ENCODE measurements around the gene ASB1. TPM values are rescaled to one million over a fixed set of nuclear protein-coding genes. Genes with fewer than 3 reads are reported as not detected.

The ASB1 gene, protein sequence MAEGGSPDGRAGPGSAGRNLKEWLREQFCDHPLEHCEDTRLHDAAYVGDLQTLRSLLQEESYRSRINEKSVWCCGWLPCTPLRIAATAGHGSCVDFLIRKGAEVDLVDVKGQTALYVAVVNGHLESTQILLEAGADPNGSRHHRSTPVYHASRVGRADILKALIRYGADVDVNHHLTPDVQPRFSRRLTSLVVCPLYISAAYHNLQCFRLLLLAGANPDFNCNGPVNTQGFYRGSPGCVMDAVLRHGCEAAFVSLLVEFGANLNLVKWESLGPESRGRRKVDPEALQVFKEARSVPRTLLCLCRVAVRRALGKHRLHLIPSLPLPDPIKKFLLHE
- total RNA-seq, result 33.5 and 33.9 TPM in 2 replicates

DNA sequence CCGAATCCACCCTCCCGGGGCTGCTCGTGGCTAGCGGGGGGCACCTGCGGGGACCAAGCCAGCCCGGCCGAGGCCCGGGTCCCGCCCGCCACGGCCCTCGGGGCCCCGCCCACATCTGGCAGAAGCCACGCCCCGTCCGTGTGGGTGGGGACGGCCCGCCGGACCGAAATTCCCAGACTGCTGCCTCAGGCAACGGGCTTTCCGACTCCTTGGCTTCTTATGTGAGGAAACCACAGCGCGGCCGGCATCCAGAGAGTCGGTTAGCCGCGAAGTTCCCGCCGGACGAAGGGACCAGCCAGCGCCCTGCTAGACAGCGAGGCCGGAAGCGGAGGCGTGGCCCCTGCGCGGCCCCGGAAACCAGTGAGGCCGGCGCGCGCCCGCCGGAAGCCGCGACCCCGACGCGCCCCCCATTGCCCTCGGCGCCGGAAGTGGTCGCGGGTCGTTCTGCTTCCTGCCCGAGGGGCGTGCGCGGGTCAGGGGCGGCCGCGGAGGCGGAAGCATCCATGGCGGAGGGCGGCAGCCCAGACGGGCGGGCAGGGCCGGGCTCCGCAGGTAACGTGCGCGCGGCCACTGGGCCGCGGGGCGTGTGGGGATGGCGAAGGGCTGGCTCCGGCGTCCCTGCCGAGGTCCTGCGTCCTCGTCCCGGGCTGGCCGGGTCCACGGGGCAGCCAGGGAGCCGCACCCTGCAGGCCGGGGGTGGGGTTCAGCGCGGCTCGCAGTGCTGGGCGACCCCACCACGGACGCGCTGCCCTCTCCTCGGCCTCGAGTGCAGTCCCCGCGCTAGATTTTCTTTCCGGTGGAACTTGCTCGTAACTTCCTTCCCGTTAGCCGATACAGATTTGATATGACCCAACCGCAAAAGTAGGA, at the start of gene ASB1:
Gene ASB1 (plus strand): TSS at position 360 of the 867 bp plus-strand sequence. CDS start 144 bp downstream, at position 504.

Other genes with a start within 250 kb of the ASB1 start
- 19.8 and 32.1 TPM in 2 replicates for gene ILKAP, start 223.2 kb upstream of the ASB1 start, total RNA-seq
- gene HES6, start 186.9 kb upstream of the ASB1 start, total RNA-seq, result 1.8 and 2.9 TPM in 2 replicates
- gene PER2, start 138.3 kb upstream of the ASB1 start, total RNA-seq, result 2.8 and 5.4 TPM in 2 replicates
- 6.9 and 8.0 TPM in 2 replicates for gene TRAF3IP1, start 106.4 kb upstream of the ASB1 start, total RNA-seq